ENCODE data around the gene FMN2. TPM values are rescaled to one million over a fixed set of nuclear protein-coding genes. Genes with fewer than 3 reads are reported as not detected.
A peak's percentile ranks its signal among the peaks of the same experiment; 100 is the strongest.

Gene FMN2
- total RNA-seq, 1 donor = 11.2 TPM

DNA sequence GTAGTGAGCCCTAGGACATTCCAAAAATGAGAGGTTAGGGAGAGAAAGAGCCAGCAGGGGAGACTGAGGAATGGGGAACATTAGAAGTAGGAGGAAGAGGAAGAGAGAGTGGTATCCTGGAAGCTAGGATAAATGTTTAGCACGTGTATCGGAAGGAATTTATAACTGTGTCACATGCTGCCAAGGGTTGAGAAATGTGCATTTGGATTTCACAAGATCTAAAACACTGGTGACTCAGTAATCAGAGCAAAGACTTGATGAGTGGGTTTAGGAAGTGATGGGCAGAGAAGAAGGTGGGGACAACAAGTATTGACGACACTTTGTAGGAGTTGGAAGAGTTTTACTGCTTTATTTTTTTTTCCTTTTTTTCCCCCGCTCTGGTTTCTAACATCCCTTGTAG is 193.9 kb downstream of the FMN2 start:
- Histone ChIP-seq H3K4me1 (ENCODE audit: insufficient read depth, low read length) (peaks cover 27% of the 10 kb centered on the region), H3K4me3 (ENCODE audit: insufficient read depth, low read length) (no peak overlapping the region), H3K27ac (ENCODE audit: low read depth, low read length) (peak overlapping the region; percentile 86)

DNA sequence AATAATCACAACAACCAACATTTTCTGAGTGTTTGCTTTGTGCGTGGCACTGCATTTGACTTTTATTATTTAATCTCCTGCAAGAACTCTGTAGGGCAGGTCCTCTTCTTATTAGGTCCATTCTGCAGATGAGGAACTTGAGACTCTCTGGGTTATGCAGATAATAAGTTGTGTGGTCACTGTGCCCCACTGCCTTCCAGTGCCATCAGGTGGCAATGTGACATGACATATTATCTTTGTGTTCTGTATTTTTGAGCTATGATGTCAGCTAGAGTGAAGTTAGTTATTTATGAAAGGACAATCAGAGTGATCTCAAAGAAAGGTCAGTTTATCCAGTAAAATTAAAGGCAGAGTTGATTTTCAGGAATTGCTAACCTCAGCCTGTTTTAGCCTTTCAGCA is 196.0 kb downstream of the FMN2 start:
- Histone ChIP-seq H3K79me2 (ENCODE audit: insufficient read depth, low read length) (peaks cover 19% of the 10 kb centered on the region), H3K4me3 (ENCODE audit: insufficient read depth, low read length) (no peak overlapping the region), H3K36me3 (ENCODE audit: insufficient read depth, low read length) (peaks cover 15% of the 10 kb centered on the region), H3K4me1 (ENCODE audit: insufficient read depth, low read length) (peaks cover 23% of the 10 kb centered on the region), H3K9me3 (ENCODE audit: low read depth, low read length) (no peaks in the 10 kb centered on the region), H3K27ac (ENCODE audit: low read depth, low read length) (no peak overlapping the region), H3K27me3 (ENCODE audit: insufficient read depth, low read length) (no peaks in the 10 kb centered on the region), H4K20me1 (ENCODE audit: insufficient read depth, low read length) (no peaks in the 10 kb centered on the region), H3K4me2 (ENCODE audit: insufficient read depth, low read length) (no peak overlapping the region), H2AFZ (ENCODE audit: low read length) (no peak overlapping the region)
- peak; percentile 9 for DNase-seq (ENCODE audit: insufficient read length, low spot score, missing footprints)
- TF ChIP-seq, protein P1, sequence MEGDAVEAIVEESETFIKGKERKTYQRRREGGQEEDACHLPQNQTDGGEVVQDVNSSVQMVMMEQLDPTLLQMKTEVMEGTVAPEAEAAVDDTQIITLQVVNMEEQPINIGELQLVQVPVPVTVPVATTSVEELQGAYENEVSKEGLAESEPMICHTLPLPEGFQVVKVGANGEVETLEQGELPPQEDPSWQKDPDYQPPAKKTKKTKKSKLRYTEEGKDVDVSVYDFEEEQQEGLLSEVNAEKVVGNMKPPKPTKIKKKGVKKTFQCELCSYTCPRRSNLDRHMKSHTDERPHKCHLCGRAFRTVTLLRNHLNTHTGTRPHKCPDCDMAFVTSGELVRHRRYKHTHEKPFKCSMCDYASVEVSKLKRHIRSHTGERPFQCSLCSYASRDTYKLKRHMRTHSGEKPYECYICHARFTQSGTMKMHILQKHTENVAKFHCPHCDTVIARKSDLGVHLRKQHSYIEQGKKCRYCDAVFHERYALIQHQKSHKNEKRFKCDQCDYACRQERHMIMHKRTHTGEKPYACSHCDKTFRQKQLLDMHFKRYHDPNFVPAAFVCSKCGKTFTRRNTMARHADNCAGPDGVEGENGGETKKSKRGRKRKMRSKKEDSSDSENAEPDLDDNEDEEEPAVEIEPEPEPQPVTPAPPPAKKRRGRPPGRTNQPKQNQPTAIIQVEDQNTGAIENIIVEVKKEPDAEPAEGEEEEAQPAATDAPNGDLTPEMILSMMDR (IDR thresholded peaks at IDR 0.05; ENCODE audit: extremely low read depth, low read depth, low read length) = no peak

More for the DNA sequence above, 193.9 kb downstream of the FMN2 start:
- no peaks in the 10 kb centered on the region for H4K20me1 ChIP-seq (ENCODE audit: insufficient read depth, low read length)
- H3K36me3 ChIP-seq (ENCODE audit: insufficient read depth, low read length) = peaks cover 15% of the 10 kb centered on the region
- TF ChIP-seq, protein P1 (IDR thresholded peaks at IDR 0.05; ENCODE audit: extremely low read depth, low read depth, low read length) = no peak
- H3K9me3 ChIP-seq (ENCODE audit: low read depth, low read length) = no peaks in the 10 kb centered on the region
- no peak overlapping the region for H2AFZ ChIP-seq (ENCODE audit: low read length)
- peaks cover 23% of the 10 kb centered on the region for H3K79me2 ChIP-seq (ENCODE audit: insufficient read depth, low read length)
- no peaks in the 10 kb centered on the region for H3K27me3 ChIP-seq (ENCODE audit: insufficient read depth, low read length)
- DNase-seq (ENCODE audit: insufficient read length, low spot score, missing footprints) = peak; percentile 57
- peak overlapping the region; percentile 14 for H3K4me2 ChIP-seq (ENCODE audit: insufficient read depth, low read length)

DNA sequence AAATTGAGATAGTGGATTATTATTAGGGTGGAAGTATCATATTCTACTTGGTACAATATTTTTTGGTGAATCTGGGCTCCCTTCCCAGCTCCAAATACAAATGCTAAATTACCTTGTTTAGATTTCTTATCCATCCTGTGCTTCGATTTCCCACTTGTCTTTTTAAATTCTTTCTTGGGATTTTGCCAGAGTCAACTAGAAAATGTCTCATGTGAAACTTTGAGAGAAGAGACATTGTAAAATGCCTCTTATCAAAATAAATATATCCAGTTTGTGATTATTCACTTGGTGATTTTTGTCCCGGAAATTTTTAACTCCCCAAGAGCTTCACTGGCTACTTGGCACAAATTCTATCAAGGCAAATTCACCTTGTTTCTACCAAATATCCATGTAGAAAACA is 202.0 kb downstream of the FMN2 start:
- TF ChIP-seq, protein P1 (IDR thresholded peaks at IDR 0.05; ENCODE audit: extremely low read depth, low read depth, low read length) = no peak
- H3K4me2 ChIP-seq (ENCODE audit: insufficient read depth, low read length) = peak overlapping the region; percentile 16
- H4K20me1 ChIP-seq (ENCODE audit: insufficient read depth, low read length) = no peaks in the 10 kb centered on the region
- H3K27me3 ChIP-seq (ENCODE audit: insufficient read depth, low read length) = no peaks in the 10 kb centered on the region
- no peaks in the 10 kb centered on the region for H3K9me3 ChIP-seq (ENCODE audit: low read depth, low read length)
- no peak overlapping the region for H3K4me3 ChIP-seq (ENCODE audit: insufficient read depth, low read length)
- H2AFZ ChIP-seq (ENCODE audit: low read length) = no peak overlapping the region
- peaks cover 7% of the 10 kb centered on the region for H3K79me2 ChIP-seq (ENCODE audit: insufficient read depth, low read length)
- peak; percentile 8 for DNase-seq (ENCODE audit: insufficient read length, low spot score, missing footprints)
- H3K27ac ChIP-seq (ENCODE audit: low read depth, low read length) = no peak overlapping the region
- peaks cover 12% of the 10 kb centered on the region for H3K4me1 ChIP-seq (ENCODE audit: insufficient read depth, low read length)
- H3K36me3 ChIP-seq (ENCODE audit: insufficient read depth, low read length) = peaks cover 10% of the 10 kb centered on the region

DNA sequence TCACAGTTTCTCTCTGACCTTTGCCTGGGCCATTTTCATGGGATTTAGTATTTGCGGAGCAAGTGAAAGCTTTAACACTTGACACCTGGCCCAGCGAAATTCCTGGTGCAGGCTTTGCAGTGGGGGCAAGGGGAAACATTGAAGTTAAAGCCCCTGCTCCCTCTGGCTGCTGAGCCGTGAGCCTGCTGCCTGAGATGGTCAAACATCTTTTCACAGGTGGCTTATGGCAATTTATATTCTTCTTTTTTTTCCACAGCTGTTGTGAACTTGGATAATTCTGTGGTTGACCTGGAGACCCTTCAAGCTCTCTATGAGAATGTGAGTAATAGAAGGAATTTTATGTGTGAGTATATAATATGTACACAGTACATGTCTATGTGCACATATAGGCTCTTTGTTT is 202.9 kb downstream of the FMN2 start:
- Histone ChIP-seq H3K36me3 (ENCODE audit: insufficient read depth, low read length) (peaks cover 5% of the 10 kb centered on the region), H3K27me3 (ENCODE audit: insufficient read depth, low read length) (no peaks in the 10 kb centered on the region), H3K4me1 (ENCODE audit: insufficient read depth, low read length) (peaks cover 12% of the 10 kb centered on the region), H3K79me2 (ENCODE audit: insufficient read depth, low read length) (peaks cover 6% of the 10 kb centered on the region), H3K4me2 (ENCODE audit: insufficient read depth, low read length) (no peak overlapping the region), H4K20me1 (ENCODE audit: insufficient read depth, low read length) (no peaks in the 10 kb centered on the region), H2AFZ (ENCODE audit: low read length) (no peak overlapping the region), H3K4me3 (ENCODE audit: insufficient read depth, low read length) (no peak overlapping the region), H3K9me3 (ENCODE audit: low read depth, low read length) (no peaks in the 10 kb centered on the region), H3K27ac (ENCODE audit: low read depth, low read length) (no peak overlapping the region)
- DNase-seq (ENCODE audit: insufficient read length, low spot score, missing footprints) = no peak
- TF ChIP-seq, protein P1 (IDR thresholded peaks at IDR 0.05; ENCODE audit: extremely low read depth, low read depth, low read length) = no peak
